ENCODE measurements around the gene MEN1. TPM values are rescaled to one million over a fixed set of nuclear protein-coding genes. Genes with fewer than 3 reads are reported as not detected.

MEN1 gene
- total RNA-seq, 6 experiments from 2014 or later = 13.1 to 21.5 (median 17.0) TPM

DNA sequence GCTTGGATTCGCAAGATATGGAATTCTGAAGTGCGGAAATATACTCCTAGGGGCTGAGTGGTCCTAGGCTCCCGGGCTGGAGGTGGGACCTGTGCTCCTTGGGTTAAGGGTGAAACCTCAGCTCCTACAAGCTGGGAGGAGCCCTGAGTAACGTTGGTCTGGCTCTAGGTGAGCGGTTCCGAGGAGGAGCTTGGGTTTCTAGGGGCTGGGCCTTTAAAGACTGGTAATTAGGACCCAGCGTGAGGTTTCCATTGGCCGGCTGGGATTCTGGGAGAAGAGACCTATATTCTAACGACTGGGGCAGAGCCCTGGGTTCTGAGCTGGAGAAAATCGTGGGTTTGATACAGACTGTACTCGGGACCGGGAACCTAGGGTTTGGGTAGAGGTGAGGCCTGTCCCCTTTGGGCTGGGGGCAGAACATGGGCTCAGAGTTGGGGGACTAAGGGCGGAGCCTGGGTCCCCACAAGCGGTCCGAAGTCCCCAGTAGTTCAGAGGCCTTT lies 6.5 kb downstream of the MEN1 start:
- intact Hi-C loops (cut with DNase I) = no loop called here
- WGBS (ENCODE audit: insufficient coverage, low coverage, low lambda C conversion rate, missing lambda C conversion rate) = 30% methylated on average over 4 of the region's 15 CpGs
- peaks cover 0 to 10% (median 4%) of the 10 kb centered on the region in 4 donors for H3K4me1 ChIP-seq
- peak overlapping the region; percentile 21 to 66 (median 52) for H3K27ac ChIP-seq
- TF ChIP-seq POLR2A (IDR thresholded peaks at IDR 0.05) = no peak
- TF ChIP-seq, protein P1, sequence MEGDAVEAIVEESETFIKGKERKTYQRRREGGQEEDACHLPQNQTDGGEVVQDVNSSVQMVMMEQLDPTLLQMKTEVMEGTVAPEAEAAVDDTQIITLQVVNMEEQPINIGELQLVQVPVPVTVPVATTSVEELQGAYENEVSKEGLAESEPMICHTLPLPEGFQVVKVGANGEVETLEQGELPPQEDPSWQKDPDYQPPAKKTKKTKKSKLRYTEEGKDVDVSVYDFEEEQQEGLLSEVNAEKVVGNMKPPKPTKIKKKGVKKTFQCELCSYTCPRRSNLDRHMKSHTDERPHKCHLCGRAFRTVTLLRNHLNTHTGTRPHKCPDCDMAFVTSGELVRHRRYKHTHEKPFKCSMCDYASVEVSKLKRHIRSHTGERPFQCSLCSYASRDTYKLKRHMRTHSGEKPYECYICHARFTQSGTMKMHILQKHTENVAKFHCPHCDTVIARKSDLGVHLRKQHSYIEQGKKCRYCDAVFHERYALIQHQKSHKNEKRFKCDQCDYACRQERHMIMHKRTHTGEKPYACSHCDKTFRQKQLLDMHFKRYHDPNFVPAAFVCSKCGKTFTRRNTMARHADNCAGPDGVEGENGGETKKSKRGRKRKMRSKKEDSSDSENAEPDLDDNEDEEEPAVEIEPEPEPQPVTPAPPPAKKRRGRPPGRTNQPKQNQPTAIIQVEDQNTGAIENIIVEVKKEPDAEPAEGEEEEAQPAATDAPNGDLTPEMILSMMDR (IDR thresholded peaks at IDR 0.05) = no peak
- DNase-seq (peak in 1 of 3 donors; percentile 47), ATAC-seq (peak in 1 of 4 donors; percentile 2)
- H3K27me3 ChIP-seq = no peaks in the 10 kb centered on the region
- H3K36me3 ChIP-seq = peaks cover 0 to 15% (median under 1%) of the 10 kb centered on the region in 4 donors
- peak overlapping the region; percentile 43 to 67 (median 55) for H3K4me3 ChIP-seq
- H3K9me3 ChIP-seq = no peaks in the 10 kb centered on the region

DNA sequence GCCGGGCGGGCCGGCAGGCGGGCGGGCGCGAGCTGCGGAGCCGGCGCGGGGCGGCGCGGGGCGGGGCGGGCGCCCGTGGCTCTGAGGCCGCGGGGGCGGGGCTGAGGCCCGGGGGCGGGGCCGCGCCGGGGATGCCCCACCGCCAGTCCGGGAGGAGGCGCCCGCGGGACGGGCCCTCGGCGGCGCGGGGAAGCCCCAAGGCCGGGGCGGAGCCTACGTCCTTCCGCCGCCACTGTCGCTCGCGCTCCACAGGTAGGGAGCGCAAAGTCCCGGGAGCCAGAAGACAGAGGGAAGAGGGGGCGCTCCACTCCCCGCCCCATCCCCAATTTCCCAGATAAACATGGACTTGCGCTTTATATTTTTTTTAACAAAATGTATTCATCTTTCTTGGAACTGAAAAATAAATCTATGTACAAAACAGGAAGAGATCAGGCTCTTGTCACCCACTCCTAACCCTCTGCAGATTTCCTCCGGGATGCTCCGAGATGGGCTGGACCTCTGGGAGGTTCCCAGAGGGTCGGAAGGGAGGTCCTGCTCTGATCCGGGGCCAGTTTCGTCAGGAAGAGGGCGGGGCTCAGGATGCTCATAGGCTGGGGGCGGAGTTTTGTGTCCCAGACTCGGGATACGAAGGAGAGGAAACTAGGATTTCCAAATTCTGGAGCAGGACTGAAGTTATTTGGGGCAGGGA lies 7.0 kb downstream of the MEN1 start, which contains the start of gene MAP4K2:
MAP4K2 (minus strand) TSS at position 57 of the 688 bp plus-strand sequence. CDS start 65 bp downstream, outside the sequence.
- 0% methylated on average over 13 of the region's 58 CpGs for WGBS (ENCODE audit: insufficient coverage, low coverage, low lambda C conversion rate, missing lambda C conversion rate)
- intact Hi-C loops (cut with DNase I) = no loop called here
- Histone ChIP-seq H3K4me1 (peaks cover 0 to 10% (median 4%) of the 10 kb centered on the region in 4 donors), H3K27ac (peak within 1 kb of the TSS; percentile 52 to 66 (median 60)), H3K27me3 (no peaks in the 10 kb centered on the region), H3K4me3 (peak within 1 kb of the TSS; percentile 44 to 67 (median 55)), H3K36me3 (peaks cover 0 to 15% (median under 1%) of the 10 kb centered on the region in 4 donors), H3K9me3 (no peaks in the 10 kb centered on the region)
- DNase-seq (peak; percentile 90 to 91 (median 91)), ATAC-seq (peak; percentile 88 to 95 (median 90))
- TF ChIP-seq, protein P1 (IDR thresholded peaks at IDR 0.05) = peak in 3 of 4 donors; percentile 10 to 41 (median 27)
- no peak for TF ChIP-seq POLR2A (IDR thresholded peaks at IDR 0.05)

DNA sequence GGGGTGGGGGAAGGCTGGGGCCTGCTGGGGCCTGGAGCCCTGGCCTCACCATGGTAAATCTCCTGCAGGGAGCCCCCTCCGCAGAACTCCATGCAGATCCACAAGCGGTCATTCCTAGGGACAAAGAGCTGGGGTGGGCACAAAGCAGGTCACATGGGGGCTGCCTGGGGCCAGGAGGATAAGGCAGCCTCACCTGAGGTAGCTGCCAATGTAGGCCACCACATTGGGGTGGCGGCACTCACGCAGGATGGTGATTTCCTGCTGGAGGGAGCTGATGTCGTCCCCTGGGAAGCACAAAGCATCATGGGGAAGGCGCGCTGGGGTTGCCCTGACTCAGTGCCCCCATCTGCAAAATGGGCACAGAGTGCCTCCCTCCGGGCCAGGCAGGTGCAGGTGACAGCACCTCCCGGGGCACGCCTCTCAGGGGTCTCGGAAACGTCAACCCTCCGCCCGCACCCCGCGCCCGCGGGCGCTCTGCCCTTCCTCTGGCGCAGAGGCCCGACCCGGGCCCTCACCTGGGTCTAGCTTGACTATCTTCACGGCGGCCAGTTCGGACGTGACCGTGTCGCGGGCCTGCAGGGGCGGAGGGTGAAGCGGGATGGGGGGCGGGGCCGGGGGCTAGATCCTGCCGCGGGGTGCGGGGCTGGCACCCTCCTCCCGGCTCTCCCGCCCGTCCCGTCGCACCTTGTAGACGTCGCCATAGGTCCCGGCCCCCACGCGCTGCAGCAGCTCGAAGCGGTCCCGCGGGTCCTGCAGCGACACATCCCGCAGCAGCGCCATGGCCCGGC lies 7.8 kb downstream of the MEN1 start:
- intact Hi-C loops (cut with DNase I) = no loop called here
- Histone ChIP-seq H3K27ac (peak overlapping the region in 2 of 3 donors; percentile 0 to 37), H3K27me3 (no peaks in the 10 kb centered on the region), H3K9me3 (no peaks in the 10 kb centered on the region), H3K4me3 (peak overlapping the region; percentile 44 to 67 (median 55)), H3K4me1 (peaks cover 0 to 10% (median 4%) of the 10 kb centered on the region in 4 donors), H3K36me3 (peaks cover 0 to 15% (median under 1%) of the 10 kb centered on the region in 4 donors)
- WGBS (ENCODE audit: insufficient coverage, low coverage, low lambda C conversion rate, missing lambda C conversion rate) = no CpG with 5 or more reads among the region's 54 CpGs
- ATAC-seq (peak in 1 of 4 donors; percentile 1), DNase-seq (peak in 1 of 3 donors; percentile 66)
- TF ChIP-seq POLR2A (IDR thresholded peaks at IDR 0.05) = no peak
- TF ChIP-seq, protein P1 (IDR thresholded peaks at IDR 0.05) = no peak

DNA sequence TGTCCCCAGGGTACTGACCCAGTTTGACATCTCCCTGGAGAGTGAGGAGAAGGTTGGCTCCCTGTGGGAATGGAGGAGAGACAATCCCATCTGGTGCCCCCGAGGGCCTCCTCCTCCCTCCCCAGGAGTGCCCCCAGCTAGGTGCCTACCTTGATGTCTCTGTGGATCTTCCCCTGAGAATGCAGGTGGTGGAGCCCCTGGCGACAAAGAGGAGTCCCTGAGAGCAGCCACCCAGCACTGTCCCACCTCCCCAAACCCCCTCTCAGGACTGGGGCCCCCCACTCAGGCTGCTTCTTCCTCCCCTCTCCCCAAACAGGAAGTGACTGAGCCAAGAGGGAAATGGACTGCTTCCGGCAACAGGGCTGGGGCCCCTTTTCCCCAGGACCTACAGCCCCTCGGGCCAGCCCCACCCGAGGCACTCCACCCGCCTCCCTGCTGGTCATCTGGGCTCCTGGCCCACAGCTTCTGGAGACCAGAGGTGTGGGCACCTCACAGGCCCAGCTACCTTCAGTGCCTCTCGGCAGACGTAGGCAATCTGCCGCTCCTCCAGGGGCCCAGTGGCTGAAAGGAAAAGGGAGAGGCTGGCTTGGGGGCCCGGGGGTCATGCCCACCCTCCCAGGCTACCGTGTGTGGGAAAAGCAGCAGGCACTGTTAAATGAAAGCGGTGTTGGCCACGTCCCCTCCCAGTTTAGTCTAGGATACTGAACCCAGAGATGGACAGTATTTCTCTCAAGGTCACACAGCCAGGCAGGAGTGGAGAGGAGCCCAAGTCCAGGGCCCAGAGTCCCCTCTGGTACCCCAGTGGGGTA lies 8.6 kb downstream of the MEN1 start:
- no peaks in the 10 kb centered on the region for H3K9me3 ChIP-seq
- H3K36me3 ChIP-seq = peaks cover 0 to 15% (median under 1%) of the 10 kb centered on the region in 4 donors
- H3K4me1 ChIP-seq = peaks cover 0 to 10% (median 4%) of the 10 kb centered on the region in 4 donors
- no peaks in the 10 kb centered on the region for H3K27me3 ChIP-seq
- no peak for ATAC-seq
- TF ChIP-seq POLR2A (IDR thresholded peaks at IDR 0.05) = no peak
- TF ChIP-seq, protein P1 (IDR thresholded peaks at IDR 0.05) = no peak
- intact Hi-C loops (cut with DNase I) = no loop called here
- peak overlapping the region; percentile 0 to 37 (median 8) for H3K27ac ChIP-seq
- WGBS (ENCODE audit: insufficient coverage, low coverage, low lambda C conversion rate, missing lambda C conversion rate) = 30% methylated on average over 5 of the region's 13 CpGs
- peak in 1 of 3 donors; percentile 53 for DNase-seq
- peak overlapping the region in 1 of 3 donors; percentile 67 for H3K4me3 ChIP-seq
